ENCODE measurements around the gene CCNL2. TPM values are rescaled to one million over a fixed set of nuclear protein-coding genes. Genes with fewer than 3 reads are reported as not detected.

The CCNL2 gene
- total RNA-seq, 2 experiments from 2014 or later, result 86.3 to 92.4 TPM

DNA sequence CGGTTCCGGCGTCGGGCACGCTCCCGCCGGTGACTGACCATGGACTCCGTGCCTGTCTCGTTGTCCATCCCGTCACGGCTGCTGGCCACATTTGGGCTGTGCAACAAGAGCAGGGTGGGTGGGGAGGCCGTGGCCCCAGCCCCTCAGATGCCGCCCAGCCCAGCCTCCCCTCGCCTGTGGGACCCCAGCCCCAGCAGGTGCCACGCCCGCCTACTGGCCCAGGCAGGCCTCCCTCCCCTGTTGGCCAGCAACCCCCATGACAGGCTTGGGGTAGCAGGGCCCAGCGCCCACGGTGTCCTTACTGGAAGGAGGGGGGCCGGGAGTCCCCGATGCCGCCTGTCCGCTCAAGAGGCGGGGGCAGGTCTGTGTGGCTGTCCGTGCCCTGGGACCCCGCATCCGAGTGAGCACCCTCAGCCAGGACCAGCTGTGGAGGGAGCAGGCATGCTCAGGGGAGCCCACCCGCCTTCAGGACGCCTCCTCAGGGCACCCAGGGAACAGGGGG lies 57.0 kb downstream of the CCNL2 start:
- H3K4me3 Mint-ChIP-seq, result no peak overlapping the region
- peaks cover 16% of the 10 kb centered on the region for H3K4me1 Mint-ChIP-seq (ENCODE audit: low read depth)
- POLR2A ChIA-PET, result no interaction called here
- H3K9me3 Mint-ChIP-seq, result no peaks in the 10 kb centered on the region
- ATAC-seq, result no peak
- TF ChIP-seq, protein P1, sequence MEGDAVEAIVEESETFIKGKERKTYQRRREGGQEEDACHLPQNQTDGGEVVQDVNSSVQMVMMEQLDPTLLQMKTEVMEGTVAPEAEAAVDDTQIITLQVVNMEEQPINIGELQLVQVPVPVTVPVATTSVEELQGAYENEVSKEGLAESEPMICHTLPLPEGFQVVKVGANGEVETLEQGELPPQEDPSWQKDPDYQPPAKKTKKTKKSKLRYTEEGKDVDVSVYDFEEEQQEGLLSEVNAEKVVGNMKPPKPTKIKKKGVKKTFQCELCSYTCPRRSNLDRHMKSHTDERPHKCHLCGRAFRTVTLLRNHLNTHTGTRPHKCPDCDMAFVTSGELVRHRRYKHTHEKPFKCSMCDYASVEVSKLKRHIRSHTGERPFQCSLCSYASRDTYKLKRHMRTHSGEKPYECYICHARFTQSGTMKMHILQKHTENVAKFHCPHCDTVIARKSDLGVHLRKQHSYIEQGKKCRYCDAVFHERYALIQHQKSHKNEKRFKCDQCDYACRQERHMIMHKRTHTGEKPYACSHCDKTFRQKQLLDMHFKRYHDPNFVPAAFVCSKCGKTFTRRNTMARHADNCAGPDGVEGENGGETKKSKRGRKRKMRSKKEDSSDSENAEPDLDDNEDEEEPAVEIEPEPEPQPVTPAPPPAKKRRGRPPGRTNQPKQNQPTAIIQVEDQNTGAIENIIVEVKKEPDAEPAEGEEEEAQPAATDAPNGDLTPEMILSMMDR (IDR thresholded peaks at IDR 0.05), result no peak
- no peaks in the 10 kb centered on the region for H3K27me3 Mint-ChIP-seq
- intact Hi-C loops (cut with micrococcal nuclease), result no loop called here
- H3K27ac Mint-ChIP-seq, result no peak overlapping the region
- H3K36me3 Mint-ChIP-seq (ENCODE audit: low read depth), result peaks cover 16% of the 10 kb centered on the region
- no peak for DNase-seq
- CTCF ChIA-PET, result interaction anchor here (1.2 kb wide), 1 partner anchor 30 kb away, joined by 3 read pairs; no protein-coding TSS in a partner anchor

DNA sequence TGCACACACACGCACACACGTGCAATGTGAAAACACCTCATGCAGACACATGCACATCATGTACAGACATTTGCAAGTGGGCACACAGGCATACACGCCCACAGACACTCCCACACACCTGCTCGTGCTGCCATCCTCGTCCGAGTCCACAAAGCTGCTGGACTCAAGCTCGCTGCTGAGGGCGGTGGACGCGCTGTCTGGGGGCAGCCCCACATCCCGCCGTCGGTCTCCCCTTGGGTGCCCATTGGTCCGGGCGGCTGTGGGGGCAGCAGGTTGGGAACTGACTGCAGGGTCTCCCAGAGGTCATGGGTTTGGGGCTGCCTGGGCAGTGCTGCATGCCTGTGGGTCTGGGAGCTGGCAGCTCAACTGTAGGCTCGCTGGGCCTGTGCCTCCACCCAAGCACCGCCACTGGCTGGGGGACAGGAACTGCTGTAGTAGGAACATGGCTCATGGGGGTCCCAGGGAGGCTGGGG lies 57.5 kb downstream of the CCNL2 start:
- Mint-ChIP-seq H3K9me3 (no peaks in the 10 kb centered on the region), H3K4me3 (no peak overlapping the region), H3K36me3 (ENCODE audit: low read depth) (peaks cover 16% of the 10 kb centered on the region), H3K27ac (no peak overlapping the region), H3K4me1 (ENCODE audit: low read depth) (peaks cover 10% of the 10 kb centered on the region), H3K27me3 (no peaks in the 10 kb centered on the region)
- DNase-seq, result no peak
- no peak for ATAC-seq
- intact Hi-C loops (cut with micrococcal nuclease), result no loop called here
- POLR2A ChIA-PET, result interaction anchor here (0.8 kb wide), 1 partner anchor 29 kb away, joined by 3 read pairs; no protein-coding TSS in a partner anchor
- TF ChIP-seq, protein P1 (IDR thresholded peaks at IDR 0.05), result no peak
- CTCF ChIA-PET, result interaction anchor here (1.2 kb wide), 1 partner anchor 31 kb away, joined by 3 read pairs; no protein-coding TSS in a partner anchor

DNA sequence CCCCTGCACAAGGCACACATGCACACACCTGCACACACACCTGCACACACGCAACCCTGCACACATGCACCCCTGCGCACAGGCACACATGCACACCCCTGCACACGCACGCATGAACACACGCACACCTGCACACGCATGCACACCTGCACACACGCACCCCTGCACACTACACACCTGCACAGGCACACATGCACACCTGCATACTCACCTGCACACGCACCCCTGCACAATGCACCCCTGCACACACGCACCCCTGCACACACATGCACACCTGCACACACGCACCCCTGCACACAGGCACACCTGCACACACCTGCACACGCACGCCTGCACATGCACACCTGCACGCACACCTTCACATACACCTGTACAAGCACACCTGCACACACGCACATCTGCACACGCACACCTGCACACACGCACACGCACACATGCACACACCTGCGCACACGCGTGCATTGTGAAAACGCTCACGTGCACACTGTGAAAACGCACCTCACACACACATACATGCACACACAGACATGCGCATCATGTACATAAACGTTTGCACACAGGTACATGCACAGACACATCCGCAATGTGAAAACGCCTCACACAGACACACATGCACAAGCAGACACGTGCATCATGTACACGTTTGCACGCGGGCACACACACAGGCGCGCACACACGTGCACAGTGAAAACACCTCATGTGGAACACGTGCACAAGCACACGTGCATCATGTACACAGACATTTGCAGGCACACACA lies 58.2 kb downstream of the CCNL2 start:
- DNase-seq, result no peak
- H3K27me3 Mint-ChIP-seq, result no peaks in the 10 kb centered on the region
- H3K27ac Mint-ChIP-seq, result no peak overlapping the region
- peaks cover 7% of the 10 kb centered on the region for H3K4me1 Mint-ChIP-seq (ENCODE audit: low read depth)
- TF ChIP-seq, protein P1 (IDR thresholded peaks at IDR 0.05), result no peak
- ChIA-PET POLR2A (interaction anchor here (0.8 kb wide), 1 partner anchor 29 kb away, joined by 3 read pairs; no protein-coding TSS in a partner anchor), CTCF (interaction anchor here (1.2 kb wide), 1 partner anchor 31 kb away, joined by 3 read pairs; no protein-coding TSS in a partner anchor)
- peaks cover 16% of the 10 kb centered on the region for H3K36me3 Mint-ChIP-seq (ENCODE audit: low read depth)
- intact Hi-C loops (cut with micrococcal nuclease), result no loop called here
- H3K4me3 Mint-ChIP-seq, result no peak overlapping the region
- ATAC-seq, result no peak
- no peaks in the 10 kb centered on the region for H3K9me3 Mint-ChIP-seq

DNA sequence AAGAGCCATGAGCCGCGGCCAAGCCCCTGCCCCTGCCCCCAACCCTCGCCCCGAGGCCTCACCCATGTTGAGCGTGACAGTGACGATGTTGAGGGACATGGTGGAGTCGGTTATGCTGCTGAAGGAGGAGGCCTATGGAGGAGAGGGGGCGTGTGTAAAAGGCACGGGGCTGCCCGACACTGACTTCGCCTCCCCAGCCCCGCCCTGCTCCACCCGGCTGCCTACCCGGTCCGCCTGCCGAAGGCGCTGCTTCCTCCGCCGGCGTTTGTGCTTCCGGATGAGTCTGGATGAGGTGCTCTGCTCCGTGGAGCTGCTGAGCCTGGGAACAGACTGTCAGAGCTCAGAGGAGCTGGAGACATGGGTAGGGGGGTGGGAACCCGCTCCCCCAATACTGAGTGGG lies 59.0 kb downstream of the CCNL2 start:
- Mint-ChIP-seq H3K4me1 (ENCODE audit: low read depth) (peaks cover 6% of the 10 kb centered on the region), H3K27me3 (no peaks in the 10 kb centered on the region), H3K36me3 (ENCODE audit: low read depth) (peaks cover 16% of the 10 kb centered on the region), H3K4me3 (no peak overlapping the region), H3K9me3 (no peaks in the 10 kb centered on the region), H3K27ac (no peak overlapping the region)
- no peak for DNase-seq
- ChIA-PET POLR2A (no interaction called here), CTCF (no interaction called here)
- intact Hi-C loops (cut with micrococcal nuclease), result no loop called here
- ATAC-seq, result no peak
- TF ChIP-seq, protein P1 (IDR thresholded peaks at IDR 0.05), result no peak

DNA sequence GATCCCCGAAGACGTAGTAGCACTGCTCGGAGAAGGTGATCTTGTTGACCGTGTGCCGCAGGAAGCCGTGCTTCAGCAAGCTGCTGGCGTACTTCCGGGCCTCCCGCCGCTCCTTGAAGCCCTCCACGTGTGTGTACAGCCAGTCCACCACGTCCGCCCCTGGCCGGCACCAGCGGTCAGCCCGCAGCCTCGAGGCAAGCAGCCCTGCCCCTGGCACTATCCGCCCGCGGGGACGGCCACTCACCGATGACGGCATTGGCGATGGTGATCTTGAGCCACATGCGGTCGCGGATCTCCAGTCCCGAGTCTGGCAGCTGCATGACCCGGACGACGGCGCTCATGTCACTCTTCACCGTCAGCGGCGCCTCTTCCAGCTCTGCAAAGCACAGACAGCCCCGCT lies 60.9 kb downstream of the CCNL2 start:
- DNase-seq (no peak), ATAC-seq (no peak)
- H3K27me3 Mint-ChIP-seq, result no peaks in the 10 kb centered on the region
- H3K36me3 Mint-ChIP-seq (ENCODE audit: low read depth), result peaks cover 16% of the 10 kb centered on the region
- CTCF ChIA-PET, result no interaction called here
- POLR2A ChIA-PET, result interaction anchor here (0.6 to 1.9 kb wide), 2 partner anchors 12 to 21 kb away, joined by 3 to 8 read pairs; no protein-coding TSS in a partner anchor
- no peaks in the 10 kb centered on the region for H3K9me3 Mint-ChIP-seq
- H3K4me1 Mint-ChIP-seq (ENCODE audit: low read depth), result no peaks in the 10 kb centered on the region
- H3K4me3 Mint-ChIP-seq, result no peak overlapping the region
- intact Hi-C loops (cut with micrococcal nuclease), result no loop called here
- H3K27ac Mint-ChIP-seq, result no peak overlapping the region
- TF ChIP-seq, protein P1 (IDR thresholded peaks at IDR 0.05), result no peak

Data from activated CD8-positive, alpha-beta T cell treated with anti-CD3 and anti-CD28 coated beads for 36 hours (primary cell).